AG04450 (cell line): ENCODE data around the gene NUBP2. TPM values are rescaled to one million over a fixed set of nuclear protein-coding genes. Genes with fewer than 3 reads are reported as not detected.

Experiments
- CTCF ChIA-PET: fragments of 300-600, 350-600 bp; formaldehyde crosslinking; extraction: SDS; loops from one replicate; lab custom pipeline; 2022; ENCODE audit warnings: antibody characterized with exemption, inconsistent platforms; lab: Charles Lee
- POLR2A ChIA-PET: fragments of 350-600 bp; formaldehyde crosslinking; extraction: SDS; loops from one replicate; lab custom pipeline; 2021; ENCODE audit warnings: antibody characterized with exemption, inconsistent platforms; lab: Yijun Ruan, JAX
- DNase-seq: peaks from one replicate; pipeline ENCODE4 v3.0.0-alpha.2; 2011; ENCODE audit warnings: low read depth, low spot score
- H3K27ac ChIP-seq: one replicate; pipeline ENCODE4 v1.5.1; 2012; ENCODE audit warnings: low read depth, low read length, control low read depth
- H3K27me3 ChIP-seq: one replicate; pipeline ENCODE4 v1.6.0; 2012; ENCODE audit warnings: low read length; ENCODE audit not compliant: control insufficient read depth, insufficient read depth
- H3K4me3 ChIP-seq: 2 replicates; pipeline ENCODE4 v1.5.1; 2011; ENCODE audit warnings: mild to moderate bottlenecking, low read depth, low read length, control low read depth
- H3K9me3 ChIP-seq: 2 replicates; pipeline ENCODE4 v1.5.1; 2012; ENCODE audit warnings: low read length; ENCODE audit not compliant: control insufficient read depth, insufficient read depth
- polyA plus RNA-seq: library from polyadenylated mRNA; depleted of rRNA; stranded (reverse); fragments of >200 nt; gene quantifications from 2 replicates; pipeline ENCODE4 v1.2.3, GENCODE V29; 2011
- TF ChIP-seq, protein P1 (sequence below): IDR thresholded peaks from 2 replicates; pipeline ENCODE4 v1.5.1; 2011; ENCODE audit warnings: low read depth, low read length, control low read depth, inconsistent platforms

The NUBP2 gene
- polyA plus RNA-seq, 1 experiment = 20.0 TPM

DNA sequence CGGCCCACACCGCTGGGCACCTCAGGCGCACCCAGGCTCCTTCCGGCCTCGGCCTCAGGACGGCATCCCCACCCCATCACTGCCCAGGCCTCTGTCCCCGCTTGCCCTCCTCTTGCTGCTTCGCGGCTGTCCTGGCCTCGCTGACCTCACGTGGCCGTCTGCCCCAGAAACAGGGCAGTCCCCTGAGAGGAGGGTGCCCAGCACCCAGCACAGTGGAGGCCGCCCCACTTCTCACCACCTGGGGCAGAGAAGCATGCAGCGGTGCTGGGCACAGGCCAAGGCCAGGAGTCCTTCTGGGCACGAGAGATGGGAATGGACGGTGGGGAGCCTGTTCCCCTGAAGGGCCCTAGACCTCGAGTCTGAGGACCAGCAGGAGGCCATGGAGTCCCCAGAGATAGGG lies 35.0 kb downstream of the NUBP2 start:
- Histone ChIP-seq H3K9me3 (no peaks in the 10 kb centered on the region; the same call in 1 of the 2 replicates), H3K27ac (no peak overlapping the region), H3K4me3 (no peak overlapping the region), H3K27me3 (no peaks in the 10 kb centered on the region)
- ChIA-PET POLR2A (no interaction called here), CTCF (no interaction called here)
- DNase-seq = no peak
- TF ChIP-seq, protein P1, sequence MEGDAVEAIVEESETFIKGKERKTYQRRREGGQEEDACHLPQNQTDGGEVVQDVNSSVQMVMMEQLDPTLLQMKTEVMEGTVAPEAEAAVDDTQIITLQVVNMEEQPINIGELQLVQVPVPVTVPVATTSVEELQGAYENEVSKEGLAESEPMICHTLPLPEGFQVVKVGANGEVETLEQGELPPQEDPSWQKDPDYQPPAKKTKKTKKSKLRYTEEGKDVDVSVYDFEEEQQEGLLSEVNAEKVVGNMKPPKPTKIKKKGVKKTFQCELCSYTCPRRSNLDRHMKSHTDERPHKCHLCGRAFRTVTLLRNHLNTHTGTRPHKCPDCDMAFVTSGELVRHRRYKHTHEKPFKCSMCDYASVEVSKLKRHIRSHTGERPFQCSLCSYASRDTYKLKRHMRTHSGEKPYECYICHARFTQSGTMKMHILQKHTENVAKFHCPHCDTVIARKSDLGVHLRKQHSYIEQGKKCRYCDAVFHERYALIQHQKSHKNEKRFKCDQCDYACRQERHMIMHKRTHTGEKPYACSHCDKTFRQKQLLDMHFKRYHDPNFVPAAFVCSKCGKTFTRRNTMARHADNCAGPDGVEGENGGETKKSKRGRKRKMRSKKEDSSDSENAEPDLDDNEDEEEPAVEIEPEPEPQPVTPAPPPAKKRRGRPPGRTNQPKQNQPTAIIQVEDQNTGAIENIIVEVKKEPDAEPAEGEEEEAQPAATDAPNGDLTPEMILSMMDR = no peak

DNA sequence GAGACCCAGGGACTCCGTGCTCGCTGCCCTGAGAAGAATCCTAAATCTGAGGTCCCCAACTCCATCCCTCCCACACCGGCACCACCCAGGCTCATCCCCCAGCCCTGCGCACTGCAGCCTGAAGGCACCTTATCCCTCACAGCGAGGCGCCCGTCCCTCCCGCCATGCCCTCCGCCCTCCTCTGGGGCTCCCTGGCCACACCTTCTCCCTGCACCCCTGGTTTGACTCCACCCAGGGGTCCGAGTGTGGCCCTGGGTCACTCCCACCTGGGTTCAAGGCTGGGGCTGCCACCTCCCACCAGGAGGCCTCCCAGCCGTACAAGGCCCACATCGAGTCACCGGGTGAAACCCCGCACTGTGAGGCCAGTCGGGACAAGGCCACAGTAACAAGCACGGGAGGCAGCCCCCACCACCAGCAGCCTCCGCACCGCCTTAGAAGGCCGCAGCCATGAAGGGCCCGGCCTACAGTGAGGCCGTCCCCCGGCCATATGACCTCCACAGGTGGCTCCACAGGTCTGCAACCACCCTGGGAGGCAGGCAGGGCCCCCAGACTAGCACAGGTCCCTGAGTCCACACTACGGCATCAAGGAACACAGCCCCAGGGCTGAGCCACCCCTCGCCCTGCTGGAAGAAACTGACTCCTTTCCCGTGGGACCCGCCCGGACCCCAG lies 35.6 kb downstream of the NUBP2 start:
- Histone ChIP-seq H3K9me3 (no peaks in the 10 kb centered on the region; the same call in 1 of the 2 replicates), H3K27me3 (no peaks in the 10 kb centered on the region), H3K27ac (no peak overlapping the region), H3K4me3 (no peak overlapping the region)
- ChIA-PET CTCF (no interaction called here), POLR2A (no interaction called here)
- TF ChIP-seq, protein P1 = no peak
- no peak for DNase-seq

DNA sequence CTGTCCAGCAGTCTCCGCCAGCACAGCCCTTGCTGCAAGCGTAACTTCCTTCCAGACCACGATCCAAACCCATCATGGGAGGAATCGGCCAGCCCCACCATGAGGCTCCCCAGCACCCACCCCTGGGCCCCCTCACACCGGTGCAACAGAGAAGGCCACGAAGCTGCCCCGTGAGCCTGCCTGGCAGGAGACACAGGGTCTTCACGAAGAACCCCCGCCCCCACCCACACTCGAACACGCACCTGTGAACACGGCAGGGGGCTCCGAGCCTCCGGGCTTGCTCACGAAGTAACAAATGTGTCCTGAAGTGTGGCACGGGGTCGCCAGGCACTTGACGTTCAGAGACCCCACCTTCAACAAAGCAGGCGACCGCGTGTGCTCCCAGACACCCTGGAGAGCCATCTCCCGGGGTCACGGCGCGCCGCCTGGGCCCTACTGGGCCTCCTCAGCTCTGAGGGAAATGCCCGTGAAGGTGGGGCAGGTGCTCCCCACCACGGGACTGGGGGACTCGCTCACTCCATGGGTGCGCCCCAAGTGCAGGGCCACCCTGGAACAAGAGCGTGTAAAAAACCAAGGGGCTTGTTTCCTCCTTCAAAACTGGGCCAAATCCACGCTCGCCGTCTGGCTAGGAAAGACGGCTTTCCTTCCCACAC lies 36.2 kb downstream of the NUBP2 start:
- DNase-seq = no peak
- ChIA-PET CTCF (no interaction called here), POLR2A (no interaction called here)
- no peak overlapping the region for H3K4me3 ChIP-seq
- H3K27ac ChIP-seq = no peak overlapping the region
- H3K27me3 ChIP-seq = no peaks in the 10 kb centered on the region
- TF ChIP-seq, protein P1 = no peak
- H3K9me3 ChIP-seq = no peaks in the 10 kb centered on the region; the same call in 1 of the 2 replicates

DNA sequence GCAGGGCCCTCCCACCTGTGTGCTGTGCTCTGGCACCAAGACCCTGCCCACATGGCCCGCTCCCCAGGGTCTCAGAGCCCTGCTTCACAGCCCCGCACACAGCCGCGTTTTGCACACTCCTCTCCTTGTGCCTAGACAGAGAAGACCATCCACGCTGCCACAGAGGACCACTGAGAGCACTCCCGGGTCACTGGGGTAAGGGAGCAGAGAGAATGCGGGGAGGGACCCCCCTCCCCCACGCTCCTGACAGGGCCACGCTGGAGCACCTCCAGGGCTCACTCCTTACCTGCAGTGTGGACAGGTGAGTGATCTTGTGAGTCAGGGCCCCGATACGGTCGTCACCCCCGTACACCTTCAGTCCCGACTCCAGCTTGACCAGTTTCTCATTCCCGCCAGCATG lies 36.9 kb downstream of the NUBP2 start:
- POLR2A ChIA-PET = no interaction called here
- no peak overlapping the region for H3K27ac ChIP-seq
- TF ChIP-seq, protein P1 = no peak
- no peaks in the 10 kb centered on the region for H3K27me3 ChIP-seq
- CTCF ChIA-PET = no interaction called here
- no peaks in the 10 kb centered on the region; the same call in 1 of the 2 replicates for H3K9me3 ChIP-seq
- no peak overlapping the region for H3K4me3 ChIP-seq
- no peak for DNase-seq
